Fibroblast of mammary gland (primary cell): ENCODE data around the gene SF1.

Experiments
- DNase-seq: peaks from one replicate; pipeline ENCODE4 v3.0.0-alpha.2; 2010; ENCODE audit warnings: low read depth
- H3K4me3 ChIP-seq: 2 replicates; pipeline ENCODE4 v1.5.1; 2011; ENCODE audit warnings: low read depth, mild to moderate bottlenecking, low read length, moderate library complexity; ENCODE audit not compliant: control insufficient read depth
- TF ChIP-seq, protein P1 (sequence below): conservative IDR thresholded peaks from 2 replicates; pipeline ENCODE4 v1.5.1; 2011; ENCODE audit warnings: low read depth, low read length, inconsistent platforms; ENCODE audit not compliant: control insufficient read depth, insufficient read depth

The SF1 gene

DNA sequence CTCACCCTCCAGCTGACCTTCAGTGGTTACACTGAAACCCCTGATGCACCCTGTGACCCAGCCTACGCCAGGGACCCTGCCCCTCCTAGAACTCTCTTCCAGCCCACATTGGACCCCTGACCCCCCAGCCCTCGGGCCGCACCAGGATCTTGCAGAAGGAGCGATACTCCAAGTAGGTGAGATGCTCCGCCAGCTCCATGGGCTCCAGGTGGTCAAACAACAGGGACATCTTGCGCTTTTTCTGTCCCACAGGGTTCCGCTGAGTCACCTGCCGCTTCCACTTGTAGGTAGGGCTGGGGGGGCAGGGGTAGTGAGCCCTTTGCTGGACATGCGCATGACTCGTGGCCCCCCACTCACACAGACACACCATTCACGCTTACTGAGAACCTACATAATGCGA is 38.5 kb downstream of the SF1 start:
- no peak overlapping the region for H3K4me3 ChIP-seq
- DNase-seq = no peak
- TF ChIP-seq, protein P1, sequence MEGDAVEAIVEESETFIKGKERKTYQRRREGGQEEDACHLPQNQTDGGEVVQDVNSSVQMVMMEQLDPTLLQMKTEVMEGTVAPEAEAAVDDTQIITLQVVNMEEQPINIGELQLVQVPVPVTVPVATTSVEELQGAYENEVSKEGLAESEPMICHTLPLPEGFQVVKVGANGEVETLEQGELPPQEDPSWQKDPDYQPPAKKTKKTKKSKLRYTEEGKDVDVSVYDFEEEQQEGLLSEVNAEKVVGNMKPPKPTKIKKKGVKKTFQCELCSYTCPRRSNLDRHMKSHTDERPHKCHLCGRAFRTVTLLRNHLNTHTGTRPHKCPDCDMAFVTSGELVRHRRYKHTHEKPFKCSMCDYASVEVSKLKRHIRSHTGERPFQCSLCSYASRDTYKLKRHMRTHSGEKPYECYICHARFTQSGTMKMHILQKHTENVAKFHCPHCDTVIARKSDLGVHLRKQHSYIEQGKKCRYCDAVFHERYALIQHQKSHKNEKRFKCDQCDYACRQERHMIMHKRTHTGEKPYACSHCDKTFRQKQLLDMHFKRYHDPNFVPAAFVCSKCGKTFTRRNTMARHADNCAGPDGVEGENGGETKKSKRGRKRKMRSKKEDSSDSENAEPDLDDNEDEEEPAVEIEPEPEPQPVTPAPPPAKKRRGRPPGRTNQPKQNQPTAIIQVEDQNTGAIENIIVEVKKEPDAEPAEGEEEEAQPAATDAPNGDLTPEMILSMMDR = no peak

DNA sequence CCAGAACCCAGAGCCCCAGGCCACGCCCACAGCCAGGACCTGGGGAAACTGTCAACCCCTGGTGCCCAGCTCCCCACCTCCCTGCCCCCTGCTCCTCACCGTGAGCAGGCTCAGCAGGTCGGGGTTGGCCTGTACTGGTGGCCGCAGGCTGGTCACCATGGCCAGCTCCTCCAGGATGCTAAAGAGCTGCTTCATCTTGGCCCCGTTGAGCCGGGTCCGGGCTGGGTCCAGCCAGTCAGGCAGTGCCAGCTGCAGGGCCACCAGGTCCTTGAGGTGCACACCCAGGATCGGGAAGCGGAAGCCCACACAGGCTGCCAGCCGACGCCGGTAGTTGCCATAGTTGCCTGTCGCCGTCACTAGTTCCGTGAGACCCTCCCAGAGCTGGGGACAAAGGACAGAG is 41.7 kb downstream of the SF1 start:
- no peak overlapping the region for H3K4me3 ChIP-seq
- TF ChIP-seq, protein P1 = no peak
- no peak for DNase-seq

DNA sequence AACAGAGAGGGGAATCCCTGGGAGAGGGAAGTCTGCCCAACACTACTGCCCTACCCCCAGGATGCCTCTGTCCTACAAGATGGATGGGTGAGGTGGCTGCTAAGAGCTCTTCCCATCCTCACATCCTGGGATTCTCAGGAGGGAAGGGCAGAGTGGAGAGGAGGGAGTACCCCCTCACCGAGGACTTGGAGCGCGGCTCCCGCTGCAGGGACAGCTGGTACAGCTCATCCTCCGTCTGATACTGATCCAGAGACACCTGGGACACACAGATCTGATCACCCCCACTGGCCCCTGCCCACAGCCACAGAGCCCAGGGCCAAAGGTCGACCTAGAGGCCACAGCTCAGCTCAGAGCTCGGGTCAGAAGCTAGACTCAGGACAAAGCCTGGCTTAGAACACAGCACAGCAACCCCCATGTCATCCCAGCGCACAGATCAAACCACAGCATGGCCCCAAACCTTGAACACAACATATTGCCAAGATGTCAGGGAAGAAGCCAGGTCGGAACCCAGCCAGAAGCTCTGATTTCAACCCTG is 42.5 kb downstream of the SF1 start:
- TF ChIP-seq, protein P1 = no peak
- no peak for DNase-seq
- no peak overlapping the region for H3K4me3 ChIP-seq

DNA sequence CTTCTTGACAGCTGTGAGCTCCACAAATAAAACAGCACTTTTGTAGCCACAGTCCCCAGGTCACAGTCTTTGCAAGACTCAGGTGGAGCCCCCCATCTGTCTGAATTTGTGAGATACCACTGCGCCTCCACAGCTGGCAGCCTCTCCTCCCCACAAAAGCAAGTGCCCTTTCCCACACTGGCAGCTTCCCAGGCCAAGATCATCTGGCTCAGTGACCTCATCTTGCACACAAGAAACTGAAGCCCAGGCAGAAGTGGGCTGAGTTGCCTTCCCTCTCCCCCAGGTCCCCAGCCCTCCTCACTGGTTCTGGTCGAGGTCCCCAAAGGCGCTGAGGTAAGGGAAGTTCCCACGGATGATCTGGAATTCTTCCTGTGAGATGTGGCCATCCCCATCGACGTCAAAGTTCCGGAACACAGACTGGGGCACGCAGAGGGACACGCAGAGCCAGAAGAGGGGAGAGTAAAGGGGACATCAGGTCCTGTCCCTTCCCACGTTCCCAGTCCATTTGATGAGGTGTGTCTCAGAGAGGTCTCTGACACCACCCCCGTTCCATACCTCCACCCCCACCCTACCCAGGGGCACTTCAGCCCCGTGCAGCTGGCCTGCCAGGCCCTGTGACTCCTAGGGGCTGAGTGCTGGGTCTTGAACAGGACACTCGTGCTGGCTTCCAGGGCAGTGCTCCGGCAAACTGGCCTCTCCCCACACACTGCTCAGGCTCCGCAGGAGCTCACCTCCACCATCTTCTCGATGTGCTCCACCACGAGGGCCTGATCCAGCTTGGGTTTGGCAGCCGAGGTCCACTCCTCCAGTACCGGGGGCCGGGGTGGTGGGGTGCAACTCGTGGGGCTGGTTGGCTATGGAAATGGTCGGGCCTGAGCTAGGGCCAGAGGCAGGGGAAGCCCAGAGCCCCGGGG is 43.3 kb downstream of the SF1 start:
- TF ChIP-seq, protein P1 = no peak
- no peak overlapping the region for H3K4me3 ChIP-seq
- DNase-seq = no peak

DNA sequence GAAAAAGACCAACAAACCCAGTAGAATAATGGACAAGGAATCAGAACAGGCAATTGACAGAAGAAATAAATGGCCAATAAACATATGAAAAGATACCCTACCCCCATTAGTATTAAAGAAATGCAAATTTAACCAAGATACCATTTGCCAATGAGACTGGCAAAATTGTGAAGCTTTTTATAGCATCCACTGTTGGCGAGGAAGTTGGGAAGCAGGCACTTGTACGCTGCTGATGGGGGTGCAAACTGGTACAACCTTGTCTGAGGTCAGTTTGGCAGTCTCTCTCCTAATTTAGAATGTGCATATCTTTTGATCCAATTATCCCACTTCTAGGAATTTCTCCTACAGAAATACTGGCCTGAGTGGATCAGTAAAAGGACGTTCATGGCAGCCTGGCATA is 46.7 kb downstream of the SF1 start:
- H3K4me3 ChIP-seq = no peak overlapping the region
- TF ChIP-seq, protein P1 = no peak
- DNase-seq = no peak

DNA sequence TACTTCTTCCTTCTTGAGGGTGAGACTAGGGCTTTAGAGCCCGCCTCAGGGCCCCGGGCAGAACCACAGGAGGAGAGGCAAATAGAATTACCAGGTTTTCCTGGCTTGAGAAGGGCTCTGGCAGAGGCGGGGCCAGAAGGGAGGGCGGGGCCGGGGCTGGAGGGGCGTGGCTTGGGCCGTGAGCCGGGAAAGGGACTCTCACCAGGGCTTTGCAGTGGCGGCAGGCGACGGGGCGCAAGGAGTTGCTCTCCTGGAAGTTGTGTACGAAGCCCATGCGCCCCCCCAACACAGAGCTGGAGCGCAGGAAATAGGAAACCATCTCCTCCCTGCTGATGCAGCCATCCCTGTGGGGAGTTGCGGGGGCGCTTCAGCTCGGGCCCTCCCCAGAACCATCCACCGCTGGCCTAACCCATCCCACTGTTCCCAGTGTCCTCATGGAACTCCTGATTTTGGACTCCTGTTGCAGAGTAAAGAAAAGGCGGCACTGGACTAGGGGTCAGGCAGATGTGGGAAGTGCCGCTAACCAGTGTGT is 48.4 kb downstream of the SF1 start:
- TF ChIP-seq, protein P1 = no peak
- DNase-seq = no peak
- H3K4me3 ChIP-seq = no peak overlapping the region
